ENCODE measurements around the gene BEND4. TPM values are rescaled to one million over a fixed set of nuclear protein-coding genes. Genes with fewer than 3 reads are reported as not detected.
"Not testable (repeated sequence)": the region's sequence is repeated elsewhere in the genome, so short reads cannot be mapped to it uniquely, and the experiment has no call there.

BEND4 gene
- 14.1 TPM in 2 replicates for total RNA-seq

DNA sequence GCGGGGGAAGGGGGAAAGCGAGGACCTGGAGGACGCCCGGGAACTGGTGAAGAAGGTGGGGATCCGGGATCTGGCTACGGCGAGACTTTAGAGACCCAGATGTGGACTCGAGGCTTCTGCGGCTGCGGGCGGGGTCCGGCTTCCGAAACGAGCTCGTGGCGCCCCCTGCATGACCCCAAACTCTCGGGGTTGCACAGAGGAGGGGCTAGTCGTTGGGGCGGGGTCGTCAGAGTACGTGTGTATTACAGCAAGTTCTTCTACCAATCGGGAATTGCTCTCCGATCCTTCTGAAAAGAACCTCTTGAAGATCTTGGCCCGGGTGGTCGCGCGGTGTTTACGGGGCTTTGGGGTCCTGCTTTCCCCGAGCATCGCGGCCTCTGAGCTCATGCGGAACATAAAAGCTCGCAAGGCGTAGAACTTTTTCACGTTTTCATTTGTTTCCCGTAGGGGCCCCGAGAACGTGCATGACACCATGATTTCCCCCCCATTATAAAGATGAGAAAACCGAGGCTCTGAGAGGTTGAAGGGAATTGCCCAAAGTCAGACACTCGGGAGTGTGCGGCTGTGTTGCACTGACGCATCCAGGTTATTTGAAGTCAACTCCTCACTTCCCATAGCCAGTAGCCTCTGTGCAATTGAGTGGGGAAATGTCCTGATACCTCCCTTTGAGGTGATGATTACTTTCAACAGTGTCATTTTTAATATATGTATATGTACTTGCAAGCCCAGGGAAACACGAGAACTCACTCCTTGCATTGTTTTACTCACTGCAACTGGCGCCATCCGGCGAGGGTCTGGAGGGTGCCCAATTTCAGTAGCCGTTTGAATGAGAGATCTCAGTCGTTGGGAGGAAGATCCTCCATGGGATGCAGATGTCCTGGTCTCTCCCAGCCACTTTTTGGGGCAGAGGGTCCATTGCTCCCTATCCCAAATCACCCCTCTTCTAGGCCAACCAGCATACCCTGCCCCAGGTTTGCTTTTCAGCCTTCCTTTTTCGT is at the start of gene BEND4:
BEND4 (minus strand) TSS at position 149 of the 998 bp plus-strand sequence. CDS start 512 bp downstream, outside the sequence.
- TF ChIP-seq, protein P1, sequence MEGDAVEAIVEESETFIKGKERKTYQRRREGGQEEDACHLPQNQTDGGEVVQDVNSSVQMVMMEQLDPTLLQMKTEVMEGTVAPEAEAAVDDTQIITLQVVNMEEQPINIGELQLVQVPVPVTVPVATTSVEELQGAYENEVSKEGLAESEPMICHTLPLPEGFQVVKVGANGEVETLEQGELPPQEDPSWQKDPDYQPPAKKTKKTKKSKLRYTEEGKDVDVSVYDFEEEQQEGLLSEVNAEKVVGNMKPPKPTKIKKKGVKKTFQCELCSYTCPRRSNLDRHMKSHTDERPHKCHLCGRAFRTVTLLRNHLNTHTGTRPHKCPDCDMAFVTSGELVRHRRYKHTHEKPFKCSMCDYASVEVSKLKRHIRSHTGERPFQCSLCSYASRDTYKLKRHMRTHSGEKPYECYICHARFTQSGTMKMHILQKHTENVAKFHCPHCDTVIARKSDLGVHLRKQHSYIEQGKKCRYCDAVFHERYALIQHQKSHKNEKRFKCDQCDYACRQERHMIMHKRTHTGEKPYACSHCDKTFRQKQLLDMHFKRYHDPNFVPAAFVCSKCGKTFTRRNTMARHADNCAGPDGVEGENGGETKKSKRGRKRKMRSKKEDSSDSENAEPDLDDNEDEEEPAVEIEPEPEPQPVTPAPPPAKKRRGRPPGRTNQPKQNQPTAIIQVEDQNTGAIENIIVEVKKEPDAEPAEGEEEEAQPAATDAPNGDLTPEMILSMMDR (IDR thresholded peaks at IDR 0.05) = no peak
- Mint-ChIP-seq H3K27me3 (peaks cover 1% of the 10 kb centered on the region), H3K4me3 (peak within 1 kb of the TSS; percentile 95), H3K36me3 (ENCODE audit: low read depth) (peaks cover 4% of the 10 kb centered on the region), H3K4me1 (peaks cover 40% of the 10 kb centered on the region), H3K27ac (peak within 1 kb of the TSS; percentile 74), H3K9me3 (no peaks in the 10 kb centered on the region)
- peak; percentile 33 for ATAC-seq (ENCODE audit: low read depth)
- CTCF ChIA-PET = no interaction called here
- POLR2A ChIA-PET = interaction anchor here (1.3 kb wide), 1 partner anchor 218 kb away, joined by 6 read pairs; the partner anchor contains the start of gene TMEM33
- DNase-seq = no peak
- intact Hi-C loops (cut with micrococcal nuclease) = loop anchor here (1.0 to 10.0 kb wide), 6 partner anchors 14 to 504 kb away; partner anchors contain the start of genes ATP8A1, SHISA3, SLC30A9 and TMEM33

DNA sequence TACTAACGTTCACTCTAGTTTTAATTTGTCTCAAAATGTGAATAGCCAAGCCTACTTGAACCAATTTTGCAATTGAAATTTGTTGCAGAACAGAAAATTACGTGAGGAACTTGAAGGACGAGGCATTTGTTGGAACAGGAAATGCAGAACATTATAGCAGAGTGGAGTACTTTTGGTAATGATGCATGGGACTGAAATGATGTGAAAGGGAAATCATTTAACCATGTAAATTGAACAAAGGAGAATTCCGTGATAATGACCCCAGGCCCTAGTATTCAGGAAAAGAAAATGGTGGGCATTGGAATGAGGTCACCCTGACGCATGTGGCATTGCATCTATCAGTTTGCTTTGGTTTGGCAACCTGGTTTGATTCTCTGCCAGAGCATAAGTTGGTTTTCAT is 44.9 kb upstream of the BEND4 start:
- peaks cover 1% of the 10 kb centered on the region for H3K27me3 Mint-ChIP-seq
- ChIA-PET POLR2A (no interaction called here), CTCF (no interaction called here)
- no peaks in the 10 kb centered on the region for H3K36me3 Mint-ChIP-seq (ENCODE audit: low read depth)
- no peaks in the 10 kb centered on the region for H3K9me3 Mint-ChIP-seq
- no peak for DNase-seq
- no peaks in the 10 kb centered on the region for H3K4me1 Mint-ChIP-seq
- no peak overlapping the region for H3K4me3 Mint-ChIP-seq
- no peak overlapping the region for H3K27ac Mint-ChIP-seq
- TF ChIP-seq, protein P1 (IDR thresholded peaks at IDR 0.05) = no peak
- intact Hi-C loops (cut with micrococcal nuclease) = no loop called here
- ATAC-seq (ENCODE audit: low read depth) = no peak

DNA sequence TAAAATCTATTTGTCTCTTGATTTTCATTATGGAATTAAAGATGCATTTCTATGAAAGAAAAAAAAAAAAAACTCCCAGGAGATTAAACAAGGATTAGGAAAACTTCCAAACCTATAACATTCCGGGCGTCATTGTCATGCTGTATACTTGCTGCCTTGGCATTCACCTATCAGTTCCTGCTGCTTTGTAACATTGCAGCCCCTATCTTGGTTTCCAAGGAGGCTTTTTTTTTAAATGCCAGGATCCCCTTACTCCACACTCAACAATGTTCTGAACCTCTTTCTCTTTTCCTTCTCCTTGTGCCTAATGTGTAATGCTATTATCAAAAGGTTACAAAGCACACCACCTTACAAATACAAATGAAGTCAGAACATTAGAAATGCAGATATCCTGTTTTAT is 20.5 kb upstream of the BEND4 start:
- intact Hi-C loops (cut with micrococcal nuclease) = no loop called here
- ChIA-PET POLR2A (no interaction called here), CTCF (no interaction called here)
- Mint-ChIP-seq H3K4me3 (no peak overlapping the region), H3K4me1 (peaks cover 2% of the 10 kb centered on the region), H3K9me3 (peaks cover 2% of the 10 kb centered on the region), H3K27me3 (no peaks in the 10 kb centered on the region), H3K27ac (no peak overlapping the region), H3K36me3 (ENCODE audit: low read depth) (no peaks in the 10 kb centered on the region)
- DNase-seq (no peak), ATAC-seq (ENCODE audit: low read depth) (no peak)
- TF ChIP-seq, protein P1 (IDR thresholded peaks at IDR 0.05) = no peak

DNA sequence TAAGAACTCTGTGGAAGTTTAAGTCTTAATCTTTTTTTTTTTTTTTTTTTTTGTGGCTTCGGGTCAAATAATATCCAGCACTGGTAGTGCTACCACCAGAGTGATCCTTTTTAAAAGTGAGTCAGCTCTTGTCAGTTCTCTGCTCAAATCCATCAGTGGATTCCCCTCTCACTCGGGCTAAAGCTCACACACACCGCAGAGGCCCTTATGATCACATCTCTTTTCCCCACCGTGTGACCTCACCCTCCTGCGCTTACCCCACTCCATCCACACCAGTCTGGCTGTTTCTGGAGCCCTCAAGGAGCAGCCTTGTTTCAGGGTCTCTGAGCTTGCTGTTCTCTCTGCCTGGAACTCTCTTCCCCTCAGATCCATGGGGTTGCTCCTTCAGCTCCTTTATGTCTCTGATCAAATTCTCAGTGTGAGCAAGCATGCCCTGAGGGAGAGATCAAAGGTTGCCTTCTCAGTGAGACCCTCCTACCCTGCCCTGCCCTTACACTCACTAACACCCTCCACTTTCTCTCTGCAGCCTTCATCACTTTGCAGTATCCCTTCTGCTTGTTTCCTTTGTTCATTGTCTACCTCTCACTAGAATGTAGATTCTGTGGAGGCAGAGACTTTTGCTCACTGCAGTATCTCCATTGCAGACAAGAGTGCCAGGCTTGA is 19.8 kb upstream of the BEND4 start:
- no peak for DNase-seq
- peaks cover 9% of the 10 kb centered on the region for H3K4me1 Mint-ChIP-seq
- no peak overlapping the region for H3K4me3 Mint-ChIP-seq
- H3K9me3 Mint-ChIP-seq = peaks cover 2% of the 10 kb centered on the region
- H3K36me3 Mint-ChIP-seq (ENCODE audit: low read depth) = no peaks in the 10 kb centered on the region
- ChIA-PET POLR2A (no interaction called here), CTCF (no interaction called here)
- ATAC-seq (ENCODE audit: low read depth) = no peak
- no peak overlapping the region for H3K27ac Mint-ChIP-seq
- intact Hi-C loops (cut with micrococcal nuclease) = no loop called here
- no peaks in the 10 kb centered on the region for H3K27me3 Mint-ChIP-seq
- TF ChIP-seq, protein P1 (IDR thresholded peaks at IDR 0.05) = no peak

DNA sequence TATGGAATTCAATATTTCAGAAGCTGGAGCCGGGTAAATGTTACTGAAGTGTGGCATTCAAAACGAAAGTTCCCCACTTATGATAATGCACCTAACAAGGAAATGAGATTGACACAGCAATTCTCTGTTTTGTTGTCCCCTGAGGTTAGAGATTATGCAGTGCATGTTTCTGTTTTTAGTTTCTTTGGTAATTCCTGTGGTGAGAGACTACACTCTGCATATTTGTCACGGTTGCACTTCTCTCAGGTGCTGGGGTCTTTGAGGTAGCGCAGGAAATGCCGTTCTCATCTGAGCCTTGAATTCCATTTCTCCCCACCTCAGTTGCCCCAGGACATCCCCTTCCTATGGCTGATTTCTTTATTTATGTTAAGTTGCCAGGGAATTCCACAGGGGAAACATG is 15.3 kb upstream of the BEND4 start:
- ChIA-PET POLR2A (no interaction called here), CTCF (no interaction called here)
- peaks cover 3% of the 10 kb centered on the region for H3K36me3 Mint-ChIP-seq (ENCODE audit: low read depth)
- DNase-seq = no peak
- ATAC-seq (ENCODE audit: low read depth) = peak; percentile 97
- no peak overlapping the region for H3K27ac Mint-ChIP-seq
- H3K9me3 Mint-ChIP-seq = peaks cover 11% of the 10 kb centered on the region
- H3K4me3 Mint-ChIP-seq = no peak overlapping the region
- intact Hi-C loops (cut with micrococcal nuclease) = loop anchor here (1.0 kb wide), 2 partner anchors 15 to 177 kb away; partner anchors contain the start of genes BEND4 and SLC30A9
- no peaks in the 10 kb centered on the region for H3K27me3 Mint-ChIP-seq
- TF ChIP-seq, protein P1 (IDR thresholded peaks at IDR 0.05) = no peak
- peaks cover 11% of the 10 kb centered on the region for H3K4me1 Mint-ChIP-seq

DNA sequence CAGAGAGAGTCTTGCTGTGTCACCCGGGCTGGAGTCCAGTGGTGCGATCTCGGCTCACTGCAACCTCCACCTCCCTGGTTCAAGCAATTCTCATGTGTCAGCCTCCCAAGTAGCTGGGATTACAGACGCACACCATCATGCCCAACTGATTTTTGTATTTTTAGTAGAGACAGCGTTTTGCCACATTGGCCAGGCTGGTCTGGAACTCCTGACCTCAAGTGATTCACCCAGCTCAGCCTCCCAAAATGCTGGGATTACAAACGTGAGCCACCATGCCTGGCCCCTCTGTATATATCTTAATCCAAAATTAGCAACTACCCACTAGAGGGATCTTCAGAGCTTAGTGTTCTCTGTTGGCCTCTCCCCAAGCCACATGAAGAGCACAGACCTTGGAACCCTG is 13.7 kb upstream of the BEND4 start:
- POLR2A ChIA-PET; H3K27me3 Mint-ChIP-seq; intact Hi-C loops (cut with micrococcal nuclease); H3K36me3 Mint-ChIP-seq (ENCODE audit: low read depth); CTCF ChIA-PET; H3K4me3 Mint-ChIP-seq; ATAC-seq (ENCODE audit: low read depth); DNase-seq; H3K27ac Mint-ChIP-seq: not testable (repeated sequence)
- Mint-ChIP-seq H3K9me3 (peaks cover 11% of the 10 kb centered on the region), H3K4me1 (peaks cover 11% of the 10 kb centered on the region)
